Activated naive CD4-positive, alpha-beta T cell treated with anti-CD3 and anti-CD28 coated beads for 36 hours (primary cell): ENCODE data around the gene KIF1A. TPM values are rescaled to one million over a fixed set of nuclear protein-coding genes. Genes with fewer than 3 reads are reported as not detected.
A peak's percentile ranks its signal among the peaks of the same experiment; 100 is the strongest.

ENCODE experiments used
- CTCF ChIA-PET: fragments of 350-600 bp; sonication (Branson Sonifier 250); formaldehyde crosslinking; loops from one replicate; lab custom pipeline; 2021; ENCODE audit warnings: antibody characterized with exemption; lab: Charles Lee
- DNase-seq: peaks from one replicate; pipeline ENCODE4 v3.0.0-alpha.2; 2020
- H3K27ac Mint-ChIP-seq: one replicate; pipeline ENCODE4 v1.8.0; 2021; ENCODE audit warnings: mild to moderate bottlenecking, mixed read lengths
- H3K27me3 Mint-ChIP-seq: one replicate; pipeline ENCODE4 v1.8.0; 2021; ENCODE audit warnings: low read depth, mixed read lengths
- H3K36me3 Mint-ChIP-seq: one replicate; pipeline ENCODE4 v1.8.0; 2021; ENCODE audit warnings: low read depth, mixed read lengths
- H3K4me1 Mint-ChIP-seq: one replicate; pipeline ENCODE4 v1.8.0; 2021; ENCODE audit warnings: low read depth, mixed read lengths
- H3K4me3 Mint-ChIP-seq: one replicate; pipeline ENCODE4 v1.8.0; 2021; ENCODE audit warnings: mild to moderate bottlenecking, moderate library complexity, mixed read lengths
- H3K9me3 Mint-ChIP-seq: one replicate; pipeline ENCODE4 v1.8.0; 2021; ENCODE audit warnings: mixed read lengths
- intact Hi-C: fragments of 100-400 bp; cut with micrococcal nuclease; formaldehyde crosslinking; loops from one replicate; pipeline ENCODE4 v1.15.1; 2023
- total RNA-seq, 2 experiments: library from RNA; stranded (reverse); gene quantifications; one replicate each; pipeline ENCODE4 v1.2.3, GENCODE V29; 2021

The KIF1A gene, protein sequence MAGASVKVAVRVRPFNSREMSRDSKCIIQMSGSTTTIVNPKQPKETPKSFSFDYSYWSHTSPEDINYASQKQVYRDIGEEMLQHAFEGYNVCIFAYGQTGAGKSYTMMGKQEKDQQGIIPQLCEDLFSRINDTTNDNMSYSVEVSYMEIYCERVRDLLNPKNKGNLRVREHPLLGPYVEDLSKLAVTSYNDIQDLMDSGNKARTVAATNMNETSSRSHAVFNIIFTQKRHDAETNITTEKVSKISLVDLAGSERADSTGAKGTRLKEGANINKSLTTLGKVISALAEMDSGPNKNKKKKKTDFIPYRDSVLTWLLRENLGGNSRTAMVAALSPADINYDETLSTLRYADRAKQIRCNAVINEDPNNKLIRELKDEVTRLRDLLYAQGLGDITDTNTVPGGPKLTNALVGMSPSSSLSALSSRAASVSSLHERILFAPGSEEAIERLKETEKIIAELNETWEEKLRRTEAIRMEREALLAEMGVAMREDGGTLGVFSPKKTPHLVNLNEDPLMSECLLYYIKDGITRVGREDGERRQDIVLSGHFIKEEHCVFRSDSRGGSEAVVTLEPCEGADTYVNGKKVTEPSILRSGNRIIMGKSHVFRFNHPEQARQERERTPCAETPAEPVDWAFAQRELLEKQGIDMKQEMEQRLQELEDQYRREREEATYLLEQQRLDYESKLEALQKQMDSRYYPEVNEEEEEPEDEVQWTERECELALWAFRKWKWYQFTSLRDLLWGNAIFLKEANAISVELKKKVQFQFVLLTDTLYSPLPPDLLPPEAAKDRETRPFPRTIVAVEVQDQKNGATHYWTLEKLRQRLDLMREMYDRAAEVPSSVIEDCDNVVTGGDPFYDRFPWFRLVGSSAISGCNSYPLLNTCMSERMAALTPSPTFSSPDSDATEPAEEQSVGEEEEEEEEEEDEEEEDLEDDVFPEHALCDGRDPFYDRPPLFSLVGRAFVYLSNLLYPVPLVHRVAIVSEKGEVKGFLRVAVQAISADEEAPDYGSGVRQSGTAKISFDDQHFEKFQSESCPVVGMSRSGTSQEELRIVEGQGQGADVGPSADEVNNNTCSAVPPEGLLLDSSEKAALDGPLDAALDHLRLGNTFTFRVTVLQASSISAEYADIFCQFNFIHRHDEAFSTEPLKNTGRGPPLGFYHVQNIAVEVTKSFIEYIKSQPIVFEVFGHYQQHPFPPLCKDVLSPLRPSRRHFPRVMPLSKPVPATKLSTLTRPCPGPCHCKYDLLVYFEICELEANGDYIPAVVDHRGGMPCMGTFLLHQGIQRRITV (N-terminal part only)
- total RNA-seq: 1 to 10 TPM; 8.4 TPM

DNA sequence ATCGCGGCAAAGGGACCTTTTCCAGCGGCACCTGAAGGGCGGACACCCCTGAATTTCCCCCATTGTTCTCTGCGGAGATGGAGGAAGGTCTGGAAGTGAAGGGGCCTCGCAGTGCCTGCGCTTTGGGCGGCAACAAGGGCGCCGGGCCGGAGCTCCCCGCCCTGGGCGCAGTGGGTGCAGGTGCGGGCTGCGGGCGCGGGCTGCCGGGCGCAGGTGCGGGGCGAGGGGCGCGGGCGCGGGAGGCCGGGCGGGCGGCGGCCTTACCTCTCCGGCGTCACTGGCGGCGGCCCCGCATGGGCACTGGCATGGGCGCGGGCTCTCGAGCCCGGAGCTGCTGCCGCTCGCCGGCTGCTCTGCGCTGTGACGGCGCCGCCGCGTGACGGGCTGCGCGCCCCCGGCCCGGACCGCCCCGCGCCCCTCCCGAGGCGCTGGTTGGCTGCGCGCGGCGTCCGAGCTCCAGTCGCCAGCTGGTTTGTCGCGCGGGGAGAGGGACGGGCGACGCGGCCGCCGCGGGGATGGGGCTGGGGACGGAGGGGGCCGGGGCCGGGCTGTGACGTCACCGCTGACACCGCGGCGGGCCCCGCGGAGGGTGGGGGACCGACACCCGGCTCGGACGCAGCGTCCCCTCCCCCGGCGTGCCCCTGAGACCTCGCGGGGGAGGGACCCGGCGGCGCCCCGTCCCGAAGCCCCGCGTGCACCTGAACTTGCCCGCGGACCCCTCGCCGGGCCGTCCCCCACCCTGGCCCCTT is at the start of gene KIF1A:
KIF1A (minus strand) TSS at position 362 of the 749 bp plus-strand sequence. CDS start 22,467 bp downstream, outside the sequence.
- Mint-ChIP-seq H3K4me3 (peak within 1 kb of the TSS; percentile 69), H3K9me3 (peaks cover 2% of the 10 kb centered on the region), H3K27ac (no peak within 1 kb of the TSS), H3K36me3 (no peaks in the 10 kb centered on the region), H3K4me1 (peaks cover 9% of the 10 kb centered on the region), H3K27me3 (peaks cover 51% of the 10 kb centered on the region)
- CTCF ChIA-PET: no interaction called here
- DNase-seq: no peak
- intact Hi-C loops: no loop called here

DNA sequence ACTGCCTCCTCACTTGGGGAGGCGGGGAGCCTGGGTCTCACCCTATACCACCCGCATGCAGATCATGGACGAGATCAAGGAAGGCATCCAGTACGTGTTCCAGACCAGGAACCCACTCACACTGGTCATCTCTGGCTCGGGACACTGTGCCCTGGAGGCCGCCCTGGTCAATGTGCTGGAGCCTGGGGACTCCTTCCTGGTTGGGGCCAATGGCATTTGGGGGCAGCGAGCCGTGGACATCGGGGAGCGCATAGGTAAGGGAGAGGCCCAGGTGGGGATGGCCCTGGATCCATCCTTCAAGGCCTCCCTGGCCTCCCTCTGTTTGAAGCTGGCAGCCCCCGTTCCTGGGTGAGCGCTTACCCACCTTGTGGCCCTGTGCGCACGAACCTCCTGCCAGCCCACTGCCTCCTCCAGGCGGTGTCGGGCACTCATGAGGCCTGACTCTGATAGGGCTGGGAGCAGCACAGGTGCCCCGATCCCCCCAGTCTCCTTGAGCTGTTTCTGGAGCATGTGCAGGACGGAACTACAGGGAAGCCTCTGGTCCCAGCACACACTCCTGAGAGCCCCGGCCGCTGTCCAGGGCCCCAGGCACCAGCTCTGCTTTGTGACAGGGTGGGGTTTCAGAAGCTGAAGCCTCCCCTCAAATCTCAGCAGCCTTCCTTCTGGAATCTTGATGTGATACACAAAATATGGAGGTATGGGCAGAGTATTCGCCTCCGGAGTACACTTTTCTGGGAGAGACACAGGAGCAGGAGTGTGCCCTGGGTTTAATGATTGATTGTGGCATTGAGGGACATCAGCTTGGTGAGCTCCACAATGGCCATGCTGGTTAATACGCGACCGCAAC is 49.3 kb upstream of the KIF1A start:
- CTCF ChIA-PET: no interaction called here
- Mint-ChIP-seq H3K27me3 (no peaks in the 10 kb centered on the region), H3K4me3 (no peak overlapping the region), H3K4me1 (no peaks in the 10 kb centered on the region), H3K9me3 (no peaks in the 10 kb centered on the region), H3K27ac (no peak overlapping the region), H3K36me3 (no peaks in the 10 kb centered on the region)
- intact Hi-C loops: no loop called here
- no peak for DNase-seq

DNA sequence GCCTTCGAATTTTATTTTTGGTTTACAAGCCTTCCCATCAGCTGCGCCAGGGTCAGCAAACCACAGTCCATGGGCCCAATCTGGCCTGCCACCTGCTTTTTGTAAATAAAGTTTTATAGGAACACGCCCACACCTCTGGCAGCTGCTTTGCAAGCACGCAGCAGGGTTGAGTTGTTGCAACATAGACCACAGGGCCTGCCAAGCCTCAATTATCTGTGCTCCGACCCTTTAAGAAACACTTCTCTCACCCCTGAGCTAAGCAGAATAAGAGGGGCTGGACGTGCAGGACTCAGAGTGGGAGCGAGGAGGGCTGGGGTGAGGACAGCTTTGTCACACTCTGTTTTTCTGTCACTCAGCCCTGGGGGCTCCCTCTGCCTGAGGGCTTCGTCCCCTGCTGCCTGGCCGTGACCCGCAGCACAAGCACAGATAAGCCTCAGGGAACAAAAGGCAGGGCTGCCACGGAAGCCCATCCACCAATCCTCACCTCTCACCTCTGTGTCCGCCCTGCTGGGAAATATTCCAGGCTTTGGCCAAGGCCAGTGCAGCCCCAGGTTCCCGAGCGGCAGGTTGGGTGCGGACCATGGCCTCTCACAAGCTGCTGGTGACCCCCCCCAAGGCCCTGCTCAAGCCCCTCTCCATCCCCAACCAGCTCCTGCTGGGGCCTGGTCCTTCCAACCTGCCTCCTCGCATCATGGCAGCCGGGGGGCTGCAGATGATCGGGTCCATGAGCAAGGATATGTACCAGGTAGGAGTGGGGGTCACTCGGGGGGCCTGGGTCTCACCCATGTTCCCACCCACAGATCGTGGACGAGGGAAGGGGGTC is 48.5 kb upstream of the KIF1A start, which contains the start of gene AGXT:
AGXT (plus strand) TSS at position 539 of the 823 bp plus-strand sequence; CDS start at position 581, 42 bp downstream.
- H3K4me3 Mint-ChIP-seq: no peak within 1 kb of the TSS
- CTCF ChIA-PET: no interaction called here
- no peaks in the 10 kb centered on the region for H3K4me1 Mint-ChIP-seq
- no peaks in the 10 kb centered on the region for H3K36me3 Mint-ChIP-seq
- no peak within 1 kb of the TSS for H3K27ac Mint-ChIP-seq
- no peak for DNase-seq
- intact Hi-C loops: no loop called here
- H3K27me3 Mint-ChIP-seq: no peaks in the 10 kb centered on the region
- no peaks in the 10 kb centered on the region for H3K9me3 Mint-ChIP-seq

DNA sequence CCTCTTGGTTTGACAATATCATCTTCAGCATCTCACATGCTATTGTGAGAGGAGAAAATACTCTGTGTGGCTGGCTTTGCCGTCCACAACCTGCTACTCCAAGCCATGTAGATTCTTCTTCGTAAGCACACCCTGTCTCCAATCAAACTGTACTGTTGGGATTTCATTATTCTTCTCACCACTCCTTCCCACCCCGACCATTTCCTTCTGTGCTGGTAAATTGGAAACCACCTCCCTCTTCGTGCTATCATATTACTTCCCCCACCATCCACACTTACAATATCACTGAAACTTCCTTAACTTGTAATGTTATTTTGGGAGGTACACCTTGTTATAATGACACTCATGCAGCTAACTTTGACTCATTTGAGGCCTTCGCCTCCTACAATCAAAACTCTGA is 45.4 kb upstream of the KIF1A start:
- Mint-ChIP-seq H3K4me3 (no peak overlapping the region), H3K9me3 (no peaks in the 10 kb centered on the region), H3K4me1 (no peaks in the 10 kb centered on the region), H3K27me3 (no peaks in the 10 kb centered on the region), H3K36me3 (no peaks in the 10 kb centered on the region), H3K27ac (no peak overlapping the region)
- intact Hi-C loops: no loop called here
- CTCF ChIA-PET: no interaction called here
- DNase-seq: no peak

DNA sequence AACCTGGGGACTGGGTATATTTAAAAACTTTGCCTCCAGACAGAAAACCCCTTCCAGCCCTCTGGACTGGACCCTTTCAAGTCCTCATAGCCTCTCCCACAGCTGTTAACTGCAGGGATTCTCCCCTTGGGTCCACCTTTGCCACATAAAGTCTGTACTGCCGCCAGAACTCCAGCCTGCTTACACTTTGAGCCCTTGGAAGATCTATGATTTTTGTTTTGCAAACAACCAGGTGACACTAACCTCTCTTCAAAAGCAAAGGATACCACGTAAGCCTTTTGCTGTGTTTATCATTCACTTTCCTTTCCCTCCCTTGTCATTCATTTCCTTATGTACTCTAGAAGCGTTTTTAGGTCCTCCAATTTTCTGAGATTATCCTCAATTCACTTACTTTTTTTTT is 44.5 kb upstream of the KIF1A start:
- no peaks in the 10 kb centered on the region for H3K27me3 Mint-ChIP-seq
- H3K36me3 Mint-ChIP-seq: no peaks in the 10 kb centered on the region
- H3K9me3 Mint-ChIP-seq: no peaks in the 10 kb centered on the region
- H3K27ac Mint-ChIP-seq: no peak overlapping the region
- H3K4me1 Mint-ChIP-seq: no peaks in the 10 kb centered on the region
- intact Hi-C loops: no loop called here
- no peak for DNase-seq
- CTCF ChIA-PET: no interaction called here
- H3K4me3 Mint-ChIP-seq: no peak overlapping the region

DNA sequence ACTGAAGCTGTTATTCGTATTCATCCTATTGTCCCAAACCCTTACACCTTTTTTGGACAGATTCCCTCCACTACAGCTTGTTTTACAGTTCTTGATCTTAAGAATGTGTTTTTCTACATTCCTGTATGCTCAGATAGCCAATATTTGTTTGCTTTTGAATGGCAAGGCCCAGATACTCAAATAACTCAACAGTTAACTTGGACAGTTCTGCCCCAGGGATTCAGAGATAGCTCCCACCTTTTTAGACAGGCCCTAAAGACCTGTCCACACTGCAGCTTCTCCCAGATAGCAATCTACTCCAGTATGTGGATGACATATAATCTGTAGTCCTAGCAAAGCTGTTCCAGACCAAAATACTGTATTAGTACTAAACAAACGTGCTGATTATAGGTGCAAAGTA is 41.5 kb upstream of the KIF1A start:
- no peak overlapping the region for H3K4me3 Mint-ChIP-seq
- CTCF ChIA-PET: interaction anchor here (0.9 to 3.5 kb wide), 3 partner anchors 10 to 20 kb away, joined by 3 to 17 read pairs (median 5); no protein-coding TSS in a partner anchor
- intact Hi-C loops: no loop called here
- no peaks in the 10 kb centered on the region for H3K4me1 Mint-ChIP-seq
- H3K27me3 Mint-ChIP-seq: no peaks in the 10 kb centered on the region
- no peaks in the 10 kb centered on the region for H3K36me3 Mint-ChIP-seq
- H3K9me3 Mint-ChIP-seq: no peaks in the 10 kb centered on the region
- H3K27ac Mint-ChIP-seq: no peak overlapping the region
- DNase-seq: no peak

DNA sequence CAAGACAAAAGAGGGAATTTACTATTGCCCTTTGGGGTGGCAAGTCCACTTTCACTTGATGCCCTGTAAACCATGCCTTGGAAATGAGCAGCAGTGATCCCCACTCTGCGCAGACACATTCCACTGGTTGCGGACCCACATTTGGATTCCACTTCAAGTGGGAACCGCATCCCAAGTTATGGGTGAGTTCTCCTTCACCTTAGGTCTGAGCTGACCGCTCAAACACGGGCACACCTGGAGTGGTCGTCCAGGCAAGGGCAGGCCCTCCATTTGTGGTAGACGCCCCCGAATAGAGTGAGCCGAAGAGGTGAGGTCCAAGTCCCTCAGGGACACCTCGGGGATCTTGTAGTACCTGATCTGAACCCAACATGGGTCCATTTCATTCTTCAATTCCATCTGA is 38.9 kb upstream of the KIF1A start:
- Mint-ChIP-seq H3K4me1 (no peaks in the 10 kb centered on the region), H3K36me3 (no peaks in the 10 kb centered on the region), H3K27me3 (no peaks in the 10 kb centered on the region), H3K27ac (no peak overlapping the region), H3K9me3 (peaks cover 12% of the 10 kb centered on the region), H3K4me3 (no peak overlapping the region)
- intact Hi-C loops: loop anchor here (10.0 kb wide), 1 partner anchor 356 kb away; no protein-coding TSS in a partner anchor
- CTCF ChIA-PET: no interaction called here
- DNase-seq: no peak

DNA sequence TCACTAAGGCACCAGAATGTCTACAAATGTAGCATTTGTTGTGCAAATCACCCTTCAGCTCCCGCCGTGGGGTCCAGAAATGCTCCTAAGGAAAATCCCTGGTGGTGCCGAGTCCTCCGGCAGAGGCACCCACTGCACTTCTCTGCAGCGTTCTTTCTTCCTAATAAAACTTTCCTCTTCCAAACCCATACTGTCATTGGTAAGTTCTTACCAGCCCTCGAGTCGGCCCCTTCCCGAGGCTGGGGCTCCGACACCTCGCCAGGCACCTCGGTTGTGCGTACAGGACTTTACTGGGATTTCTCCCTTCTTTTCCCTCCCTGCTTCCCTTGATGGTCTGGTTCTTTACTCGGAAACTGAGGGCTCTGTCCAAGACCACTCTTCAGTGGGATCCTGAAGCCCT is 38.3 kb upstream of the KIF1A start:
- H3K27ac Mint-ChIP-seq: no peak overlapping the region

DNA sequence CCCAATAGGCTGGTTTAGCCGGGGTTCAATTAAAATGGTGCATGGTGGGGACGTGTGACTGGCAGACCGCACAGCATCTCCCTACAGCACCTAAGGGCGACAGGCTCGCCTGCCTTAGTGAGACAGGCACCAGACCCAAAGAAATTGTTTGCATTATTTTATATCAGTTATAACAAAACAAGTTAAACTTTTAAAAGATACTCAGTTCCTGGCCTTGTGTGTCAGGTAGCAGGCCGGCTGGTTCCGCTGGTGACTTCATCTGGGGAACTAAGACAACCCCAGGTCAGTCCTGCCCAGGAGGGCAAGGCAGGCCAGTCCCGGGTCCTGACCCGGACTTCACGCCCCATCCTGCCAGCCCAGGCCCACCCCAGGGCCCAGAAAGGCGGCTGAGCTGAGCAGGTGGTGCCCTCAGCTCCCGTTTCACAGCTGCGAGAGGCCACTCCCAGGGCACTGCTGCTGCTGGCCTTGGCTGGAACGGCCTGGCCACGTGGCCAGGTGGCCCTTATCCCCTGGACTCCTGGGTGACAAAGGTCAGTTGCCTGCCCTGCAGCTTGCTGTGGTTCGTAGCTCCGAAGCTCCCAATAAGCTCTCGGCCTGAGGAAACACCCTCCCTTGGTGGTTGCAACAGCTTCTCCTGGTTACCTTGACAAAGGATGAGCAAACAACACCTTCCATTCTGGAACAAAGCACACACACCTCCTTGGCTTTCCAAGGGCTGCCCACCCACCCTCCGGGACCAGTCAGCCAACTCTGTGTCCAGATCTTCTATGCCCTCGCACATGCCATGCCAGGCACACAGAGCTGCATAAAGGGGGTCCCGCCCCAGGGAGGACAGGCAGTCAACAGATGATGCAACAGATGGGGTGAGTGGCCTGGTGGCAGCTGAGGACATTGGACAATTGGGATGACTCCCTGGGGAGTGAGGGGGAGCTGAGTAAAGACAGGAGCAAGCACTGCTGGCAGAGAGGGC is 37.3 kb upstream of the KIF1A start:
- Mint-ChIP-seq H3K9me3 (peaks cover 12% of the 10 kb centered on the region), H3K4me1 (no peaks in the 10 kb centered on the region), H3K4me3 (no peak overlapping the region), H3K27me3 (no peaks in the 10 kb centered on the region), H3K27ac (no peak overlapping the region), H3K36me3 (no peaks in the 10 kb centered on the region)
- no peak for DNase-seq
- intact Hi-C loops: loop anchor here (10.0 kb wide), 1 partner anchor 357 kb away; no protein-coding TSS in a partner anchor
- CTCF ChIA-PET: interaction anchor here (0.6 to 1.0 kb wide), 2 partner anchors 220 to 502 kb away, joined by 3 read pairs; no protein-coding TSS in a partner anchor

More for the DNA sequence above, 38.3 kb upstream of the KIF1A start:
- Mint-ChIP-seq H3K27me3 (no peaks in the 10 kb centered on the region), H3K4me3 (no peak overlapping the region), H3K36me3 (no peaks in the 10 kb centered on the region), H3K9me3 (peaks cover 12% of the 10 kb centered on the region), H3K4me1 (no peaks in the 10 kb centered on the region)
- DNase-seq: no peak
- CTCF ChIA-PET: no interaction called here
- intact Hi-C loops: loop anchor here (10.0 kb wide), 1 partner anchor 356 kb away; no protein-coding TSS in a partner anchor
